Activated naive CD4-positive, alpha-beta T cell treated with anti-CD3 and anti-CD28 coated beads for 36 hours (primary cell): ENCODE data around the gene FRY. TPM values are rescaled to one million over a fixed set of nuclear protein-coding genes. Genes with fewer than 3 reads are reported as not detected.

Experiments
- CTCF ChIA-PET: fragments of 350-600 bp; sonication (Branson Sonifier 250); formaldehyde crosslinking; loops from one replicate; lab custom pipeline; 2021; ENCODE audit warnings: antibody characterized with exemption; lab: Charles Lee
- DNase-seq: peaks from one replicate; pipeline ENCODE4 v3.0.0-alpha.2; 2020
- H3K27ac Mint-ChIP-seq: one replicate; pipeline ENCODE4 v1.8.0; 2021; ENCODE audit warnings: mild to moderate bottlenecking, mixed read lengths
- H3K27me3 Mint-ChIP-seq: one replicate; pipeline ENCODE4 v1.8.0; 2021; ENCODE audit warnings: low read depth, mixed read lengths
- H3K36me3 Mint-ChIP-seq: one replicate; pipeline ENCODE4 v1.8.0; 2021; ENCODE audit warnings: low read depth, mixed read lengths
- H3K4me1 Mint-ChIP-seq: one replicate; pipeline ENCODE4 v1.8.0; 2021; ENCODE audit warnings: low read depth, mixed read lengths
- H3K4me3 Mint-ChIP-seq: one replicate; pipeline ENCODE4 v1.8.0; 2021; ENCODE audit warnings: mild to moderate bottlenecking, moderate library complexity, mixed read lengths
- H3K9me3 Mint-ChIP-seq: one replicate; pipeline ENCODE4 v1.8.0; 2021; ENCODE audit warnings: mixed read lengths
- intact Hi-C: fragments of 100-400 bp; cut with micrococcal nuclease; formaldehyde crosslinking; loops from one replicate; pipeline ENCODE4 v1.15.1; 2023
- total RNA-seq, 2 experiments: library from RNA; stranded (reverse); gene quantifications; one replicate each; pipeline ENCODE4 v1.2.3, GENCODE V29; 2021

Gene FRY
- total RNA-seq, 2 experiments from 2014 or later, result 7.3 to 7.8 TPM

DNA sequence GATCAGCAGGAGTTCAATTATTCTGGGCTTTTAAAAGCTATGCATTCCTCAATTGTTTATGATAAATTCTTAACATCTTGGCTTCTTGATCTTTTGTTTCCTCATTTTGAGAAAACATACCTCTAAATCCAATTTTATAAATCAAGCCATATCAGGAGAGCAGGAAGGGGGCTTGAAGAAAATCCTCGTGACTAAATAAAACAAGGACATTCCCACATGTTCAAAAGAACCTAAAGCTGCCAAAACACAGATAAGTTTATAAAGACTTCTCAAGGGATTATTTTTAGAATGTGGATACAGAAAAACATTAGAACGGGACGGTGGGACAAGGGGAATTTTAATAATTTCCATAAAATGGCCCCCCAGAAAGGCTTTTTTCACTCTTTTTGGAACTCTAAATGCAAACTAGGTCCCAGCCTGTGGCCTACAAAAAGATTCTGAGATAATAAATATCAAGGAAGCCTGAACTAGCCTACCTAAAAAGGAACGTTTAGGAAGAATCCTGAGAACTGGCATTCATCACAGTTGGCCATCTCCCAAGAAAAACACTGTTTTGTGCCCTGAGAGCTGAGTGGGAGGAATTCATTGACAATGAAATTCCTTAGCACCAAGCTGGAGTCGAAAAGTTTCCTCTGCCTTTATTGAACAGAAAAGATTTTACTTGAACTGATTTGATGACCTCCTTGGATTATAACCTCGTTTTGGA is 253.5 kb downstream of the FRY start:
- no peak overlapping the region for H3K27ac Mint-ChIP-seq
- no peaks in the 10 kb centered on the region for H3K4me1 Mint-ChIP-seq
- intact Hi-C loops, result no loop called here
- H3K27me3 Mint-ChIP-seq, result no peaks in the 10 kb centered on the region
- no peaks in the 10 kb centered on the region for H3K9me3 Mint-ChIP-seq
- H3K36me3 Mint-ChIP-seq, result peaks cover 3% of the 10 kb centered on the region
- no peak for DNase-seq
- CTCF ChIA-PET, result no interaction called here
- H3K4me3 Mint-ChIP-seq, result no peak overlapping the region

DNA sequence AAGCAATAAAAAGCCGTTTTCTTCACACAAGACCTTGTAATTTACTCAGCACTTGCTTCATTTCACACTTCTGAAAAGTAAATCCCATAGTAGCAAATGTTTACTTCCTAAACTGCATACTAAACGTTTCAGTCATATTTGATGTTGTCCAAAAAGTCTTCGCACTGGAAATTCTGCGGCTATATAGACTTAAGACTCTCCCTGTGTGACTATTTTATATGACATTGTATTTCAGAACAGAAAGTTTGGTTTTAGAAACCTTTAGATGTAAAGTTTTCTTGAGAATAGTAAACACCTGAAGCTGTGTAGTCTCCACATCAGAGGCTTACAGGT is 254.0 kb downstream of the FRY start:
- Mint-ChIP-seq H3K9me3 (no peaks in the 10 kb centered on the region), H3K27ac (no peak overlapping the region), H3K36me3 (peaks cover 4% of the 10 kb centered on the region), H3K4me3 (no peak overlapping the region), H3K4me1 (no peaks in the 10 kb centered on the region), H3K27me3 (no peaks in the 10 kb centered on the region)
- CTCF ChIA-PET, result interaction anchor here (0.6 kb wide), 2 partner anchors 227 to 296 kb away, joined by 3 to 7 read pairs; no protein-coding TSS in a partner anchor
- intact Hi-C loops, result no loop called here
- no peak for DNase-seq

DNA sequence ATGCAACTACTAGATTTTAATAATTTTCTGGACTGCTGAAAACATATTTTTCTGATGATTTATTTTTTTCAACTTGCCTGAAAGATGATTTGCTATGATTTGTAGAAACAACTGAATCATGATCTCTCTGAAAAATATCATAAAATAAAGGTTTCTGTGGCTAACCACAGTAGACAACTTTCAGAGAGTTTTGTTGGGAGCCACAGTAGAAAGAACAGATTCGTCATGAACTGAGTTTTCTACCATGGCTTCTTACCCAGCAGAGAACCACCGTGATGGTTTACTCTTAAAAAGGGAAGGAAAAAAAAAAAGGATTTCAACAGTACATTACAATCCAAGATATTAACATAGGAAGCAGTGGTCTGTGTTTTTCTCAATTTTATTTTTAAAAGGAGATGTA is 265.6 kb downstream of the FRY start:
- Mint-ChIP-seq H3K4me3 (no peak overlapping the region), H3K27me3 (peaks cover 16% of the 10 kb centered on the region), H3K27ac (no peak overlapping the region), H3K4me1 (peaks cover 10% of the 10 kb centered on the region), H3K9me3 (no peaks in the 10 kb centered on the region), H3K36me3 (no peaks in the 10 kb centered on the region)
- CTCF ChIA-PET, result interaction anchor here (0.9 kb wide), 1 partner anchor 27 kb away, joined by 4 read pairs; no protein-coding TSS in a partner anchor
- intact Hi-C loops, result no loop called here
- DNase-seq, result no peak

GRCh38 chr13:32298695-32299094 is 267.1 kb downstream of the FRY start:
- Mint-ChIP-seq H3K36me3 (no peaks in the 10 kb centered on the region), H3K4me1 (peaks cover 10% of the 10 kb centered on the region), H3K27ac (no peak overlapping the region), H3K9me3 (no peaks in the 10 kb centered on the region), H3K27me3 (peaks cover 16% of the 10 kb centered on the region), H3K4me3 (no peak overlapping the region)
- intact Hi-C loops, result no loop called here
- CTCF ChIA-PET, result interaction anchor here (0.8 kb wide), 1 partner anchor 23 kb away, joined by 4 read pairs; no protein-coding TSS in a partner anchor
- DNase-seq, result no peak

DNA sequence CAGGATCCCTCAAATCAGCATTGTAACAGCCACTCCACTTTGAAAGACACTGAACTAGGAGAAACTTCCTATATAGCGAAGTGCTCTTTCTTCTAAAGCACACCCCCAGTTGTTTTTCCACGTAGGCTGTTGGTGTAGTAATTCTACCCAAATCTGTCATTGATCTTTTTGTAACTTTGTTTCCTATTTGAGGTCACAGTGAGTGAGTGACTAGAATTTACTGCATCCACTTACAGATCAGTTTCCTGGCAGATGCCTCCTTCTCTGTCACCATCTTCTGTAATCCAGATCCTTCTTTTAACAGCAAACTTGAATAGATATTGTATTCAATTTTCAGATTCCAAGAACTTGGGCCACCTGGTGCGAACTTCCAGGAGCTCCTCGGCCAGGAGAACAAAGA is 268.3 kb downstream of the FRY start:
- Mint-ChIP-seq H3K9me3 (no peaks in the 10 kb centered on the region), H3K27me3 (peaks cover 16% of the 10 kb centered on the region), H3K4me1 (peaks cover 10% of the 10 kb centered on the region), H3K27ac (no peak overlapping the region), H3K4me3 (no peak overlapping the region), H3K36me3 (no peaks in the 10 kb centered on the region)
- peak; percentile 10 for DNase-seq
- CTCF ChIA-PET, result interaction anchor here (1.1 to 1.4 kb wide), 3 partner anchors 9 to 32 kb away, joined by 3 to 5 read pairs (median 3); partner anchors contain the start of genes BRCA2 and ZAR1L
- intact Hi-C loops, result loop anchor here (1.0 to 2.0 kb wide), 2 partner anchors 15 to 148 kb away; partner anchors contain the start of genes BRCA2 and ZAR1L

DNA sequence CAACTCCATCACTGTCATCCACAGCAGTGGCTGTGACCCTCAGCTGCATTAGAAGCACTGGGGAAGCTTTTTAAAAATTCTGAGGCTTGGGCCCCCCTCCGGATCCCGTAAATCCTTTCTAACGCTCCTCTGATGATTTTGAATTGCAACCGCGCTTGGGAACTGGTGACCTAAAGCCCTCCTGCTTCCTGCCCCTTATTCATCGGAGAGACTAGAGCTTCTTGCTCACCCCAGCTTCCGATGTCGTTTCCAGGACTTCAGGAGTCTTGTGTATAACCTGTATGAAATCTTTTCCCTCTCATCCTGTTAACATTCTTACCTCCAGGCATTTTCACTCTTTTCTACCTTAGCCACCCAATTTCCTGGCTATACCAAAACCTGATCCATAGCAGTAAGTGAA is 268.8 kb downstream of the FRY start:
- H3K4me3 Mint-ChIP-seq, result no peak overlapping the region
- no peak overlapping the region for H3K27ac Mint-ChIP-seq
- H3K4me1 Mint-ChIP-seq, result peaks cover 10% of the 10 kb centered on the region
- DNase-seq, result peak; percentile 13
- intact Hi-C loops, result loop anchor here (1.0 to 2.0 kb wide), 2 partner anchors 14 to 148 kb away; partner anchors contain the start of genes BRCA2 and ZAR1L
- no peaks in the 10 kb centered on the region for H3K36me3 Mint-ChIP-seq
- no peaks in the 10 kb centered on the region for H3K9me3 Mint-ChIP-seq
- H3K27me3 Mint-ChIP-seq, result peaks cover 16% of the 10 kb centered on the region
- CTCF ChIA-PET, result interaction anchor here (1.1 to 2.5 kb wide), 5 partner anchors 9 to 390 kb away, joined by 3 to 8 read pairs (median 3); partner anchors contain the start of genes BRCA2 and ZAR1L

- Mint-ChIP-seq H3K4me3 (no peak overlapping the region), H3K27me3 (peaks cover 16% of the 10 kb centered on the region), H3K36me3 (no peaks in the 10 kb centered on the region), H3K4me1 (peaks cover 10% of the 10 kb centered on the region), H3K9me3 (no peaks in the 10 kb centered on the region), H3K27ac (no peak overlapping the region)
- CTCF ChIA-PET, result interaction anchor here (1.3 to 2.5 kb wide), 3 partner anchors 10 to 391 kb away, joined by 3 to 8 read pairs (median 3); partner anchors contain the start of genes BRCA2 and ZAR1L
- DNase-seq, result peak; percentile 49
- intact Hi-C loops, result loop anchor here (1.0 to 2.0 kb wide), 3 partner anchors 14 to 147 kb away; partner anchors contain the start of genes BRCA2 and ZAR1L
These were observed 269.3 kb downstream of the FRY start for GRCh38 chr13:32300920-32301319.

DNA sequence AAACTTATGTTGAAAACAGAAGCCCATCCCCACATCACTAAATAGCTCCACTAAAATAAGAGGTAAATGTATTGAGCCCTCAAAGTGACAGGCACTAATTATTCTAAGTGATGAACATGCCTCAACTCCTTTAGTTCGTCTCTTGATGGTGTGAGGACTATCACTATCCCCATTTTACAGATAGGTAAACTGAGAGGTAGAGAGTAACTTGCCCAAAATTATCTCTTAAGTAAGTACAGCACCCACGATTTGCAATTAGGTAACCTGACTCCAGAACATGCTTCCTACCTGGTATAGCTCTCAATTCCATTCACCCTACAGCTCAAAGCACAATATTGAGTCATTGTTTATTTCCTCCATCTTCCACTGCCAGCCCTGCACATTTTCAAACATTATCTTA is 270.9 kb downstream of the FRY start:
- DNase-seq, result no peak
- intact Hi-C loops, result no loop called here
- H3K27me3 Mint-ChIP-seq, result peaks cover 13% of the 10 kb centered on the region
- no peaks in the 10 kb centered on the region for H3K36me3 Mint-ChIP-seq
- CTCF ChIA-PET, result interaction anchor here (1.0 to 2.5 kb wide), 3 partner anchors 9 to 35 kb away, joined by 3 to 8 read pairs (median 3); no protein-coding TSS in a partner anchor
- no peak overlapping the region for H3K27ac Mint-ChIP-seq
- H3K4me1 Mint-ChIP-seq, result peaks cover 3% of the 10 kb centered on the region
- H3K9me3 Mint-ChIP-seq, result no peaks in the 10 kb centered on the region
- H3K4me3 Mint-ChIP-seq, result no peak overlapping the region

DNA sequence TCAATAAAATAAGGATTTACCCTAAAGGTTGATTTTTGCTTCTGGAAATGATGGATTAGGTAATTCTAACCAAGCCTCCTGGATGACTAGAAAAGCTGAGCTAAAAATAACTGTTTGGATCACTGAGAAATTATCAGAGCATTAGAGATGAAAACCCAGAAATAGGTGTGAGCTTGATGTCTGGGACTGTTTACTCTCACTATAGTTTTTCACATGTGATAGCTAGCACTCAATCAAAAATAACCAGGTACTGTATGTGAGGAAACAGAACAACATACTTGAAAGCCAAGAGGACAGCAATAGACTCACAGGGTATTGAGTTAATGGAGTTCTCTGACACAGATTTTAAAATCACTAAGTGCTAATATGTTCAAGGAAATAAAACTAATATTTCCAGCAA is 274.1 kb downstream of the FRY start:
- DNase-seq, result no peak
- Mint-ChIP-seq H3K9me3 (no peaks in the 10 kb centered on the region), H3K27ac (no peak overlapping the region), H3K27me3 (no peaks in the 10 kb centered on the region), H3K36me3 (no peaks in the 10 kb centered on the region), H3K4me3 (no peak overlapping the region), H3K4me1 (peaks cover 8% of the 10 kb centered on the region)
- intact Hi-C loops, result no loop called here
- CTCF ChIA-PET, result interaction anchor here (0.6 to 1.9 kb wide), 5 partner anchors 17 to 1079 kb away, joined by 3 to 6 read pairs (median 3); no protein-coding TSS in a partner anchor

DNA sequence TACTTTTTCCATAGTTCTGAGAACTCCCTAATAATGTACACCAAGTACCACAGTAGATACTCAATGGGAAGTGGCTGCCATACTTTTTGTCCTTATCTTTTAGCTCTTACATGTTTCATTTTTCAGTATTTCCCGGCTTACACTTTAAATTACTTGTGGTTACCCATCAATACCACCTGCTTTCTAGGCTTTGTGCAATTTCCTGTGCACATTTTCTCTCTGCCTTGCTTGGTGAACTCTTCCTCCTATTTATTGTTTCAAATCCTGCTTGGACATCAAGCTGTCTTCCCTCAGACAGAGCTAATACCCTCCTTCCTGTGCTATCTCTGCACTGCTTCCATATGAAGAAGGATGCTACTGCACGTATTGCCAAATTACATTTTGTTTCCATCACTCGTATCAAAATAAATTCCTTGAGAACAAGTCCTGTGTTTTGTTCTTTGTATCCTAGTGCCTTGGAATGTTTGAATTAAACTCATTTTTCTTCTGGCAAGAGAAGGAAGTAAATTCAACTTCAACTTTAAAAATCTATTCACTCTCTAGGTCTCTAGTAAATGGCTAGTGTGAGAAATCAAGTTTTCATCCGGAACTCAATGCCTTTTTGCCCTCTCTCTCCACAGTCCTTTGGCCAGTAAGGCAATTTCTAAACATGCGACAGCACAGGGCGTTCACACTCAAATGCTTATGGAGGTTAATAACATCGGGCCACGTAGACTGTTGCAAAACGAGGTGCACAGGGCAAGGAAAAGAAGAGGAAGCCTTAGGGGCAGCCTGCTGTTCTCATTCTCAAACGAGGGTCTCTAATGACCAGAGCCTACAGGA is 277.9 kb downstream of the FRY start:
- Mint-ChIP-seq H3K27me3 (no peaks in the 10 kb centered on the region), H3K4me1 (peaks cover 9% of the 10 kb centered on the region), H3K4me3 (no peak overlapping the region), H3K36me3 (no peaks in the 10 kb centered on the region), H3K27ac (no peak overlapping the region), H3K9me3 (no peaks in the 10 kb centered on the region)
- intact Hi-C loops, result loop anchor here (1.0 to 10.0 kb wide), 7 partner anchors 41 to 605 kb away; no protein-coding TSS in a partner anchor
- CTCF ChIA-PET, result interaction anchor here (0.6 to 2.1 kb wide), 11 partner anchors 10 to 881 kb away, joined by 3 to 11 read pairs (median 3); no protein-coding TSS in a partner anchor
- DNase-seq, result no peak

GRCh38 chr13:32310134-32310706 is 278.6 kb downstream of the FRY start:
- CTCF ChIA-PET, result interaction anchor here (1.5 to 2.0 kb wide), 2 partner anchors 9 to 400 kb away, joined by 6 to 8 read pairs; no protein-coding TSS in a partner anchor
- no peaks in the 10 kb centered on the region for H3K36me3 Mint-ChIP-seq
- intact Hi-C loops, result loop anchor here (1.0 to 10.0 kb wide), 7 partner anchors 42 to 605 kb away; no protein-coding TSS in a partner anchor
- DNase-seq, result peak; percentile 43
- H3K27me3 Mint-ChIP-seq, result no peaks in the 10 kb centered on the region
- H3K27ac Mint-ChIP-seq, result no peak overlapping the region
- H3K4me3 Mint-ChIP-seq, result no peak overlapping the region
- peaks cover 14% of the 10 kb centered on the region for H3K4me1 Mint-ChIP-seq
- H3K9me3 Mint-ChIP-seq, result no peaks in the 10 kb centered on the region
